Inferior parietal cortex (tissue), 1 donor: ENCODE measurements around the gene UBE2N.
A peak's percentile ranks its signal among the peaks of the same experiment; 100 is the strongest.
"Not testable (repeated sequence)": the region's sequence is repeated elsewhere in the genome, so short reads cannot be mapped to it uniquely, and the experiment has no call there.

Experiments used
- DNase-seq: peaks from one replicate; pipeline ENCODE4 v3.0.0-alpha.2; 2016; ENCODE audit errors: extremely low spot score

UBE2N gene

GRCh38 chr12:93443576-93443975 is 1.8 kb upstream of the UBE2N start:
- DNase-seq, result no peak

GRCh38 chr12:93442411-93443340 is 929 bp upstream of the UBE2N start:
- DNase-seq, result no peak

- DNase-seq, result no peak
Measured at GRCh38 chr12:93441081-93441616, 598 bp downstream of the UBE2N start.

- no peak for DNase-seq
Measured at GRCh38 chr12:93440043-93440835, 1.5 kb downstream of the UBE2N start.

- no peak for DNase-seq
Measured at GRCh38 chr12:93438266-93439050, 3.3 kb downstream of the UBE2N start.

GRCh38 chr12:93434256-93434865 is 7.4 kb downstream of the UBE2N start:
- DNase-seq, result no peak

GRCh38 chr12:93432031-93432430 is 9.7 kb downstream of the UBE2N start:
- DNase-seq, result not testable (repeated sequence)

GRCh38 chr12:93430280-93430679 is 11.5 kb downstream of the UBE2N start:
- DNase-seq, result no peak

- DNase-seq, result no peak
Measured at GRCh38 chr12:93429852-93430251, 11.9 kb downstream of the UBE2N start.

GRCh38 chr12:93429448-93429847 is 12.3 kb downstream of the UBE2N start:
- no peak for DNase-seq

- no peak for DNase-seq
Measured at GRCh38 chr12:93427779-93428564, 13.8 kb downstream of the UBE2N start.

- DNase-seq, result no peak
Measured at GRCh38 chr12:93426412-93426805, 15.3 kb downstream of the UBE2N start.

- no peak for DNase-seq
Measured at GRCh38 chr12:93425736-93426411, 15.9 kb downstream of the UBE2N start.

- no peak for DNase-seq
Measured at GRCh38 chr12:93422050-93422449, 19.7 kb downstream of the UBE2N start.

GRCh38 chr12:93419388-93420034 is 22.2 kb downstream of the UBE2N start:
- DNase-seq, result peak; percentile 70

- DNase-seq, result no peak
Measured at GRCh38 chr12:93417967-93418480, 23.7 kb downstream of the UBE2N start.

GRCh38 chr12:93415723-93416464 is 25.9 kb downstream of the UBE2N start:
- no peak for DNase-seq

GRCh38 chr12:93413064-93413463 is 28.7 kb downstream of the UBE2N start:
- DNase-seq, result no peak
